Coronary artery (tissue), 2 donors: ENCODE results near the gene IGF2BP3.
A peak's percentile ranks its signal among the peaks of the same experiment; 100 is the strongest.

Experiments
- DNase-seq: peaks from one replicate; pipeline ENCODE4 v3.0.0-alpha.2; 2017; ENCODE audit warnings: low spot score
- H3K27ac ChIP-seq, 2 donors: fragments of 200-600 bp; sonication (generic); one replicate each; pipeline ENCODE4 v1.5.1; 2016 to 2019
- H3K4me3 ChIP-seq: fragments of 200-600 bp; sonication (generic); 2 replicates; pipeline ENCODE4 v1.5.1; 2016; ENCODE audit warnings: mild to moderate bottlenecking, moderate library complexity
- CTCF ChIP-seq: fragments of 200-600 bp; sonication (generic); IDR thresholded peaks from one replicate; pipeline ENCODE4 v1.5.1; 2019; ENCODE audit warnings: antibody characterized with exemption

Gene IGF2BP3

GRCh38 chr7:23474829-23475575 is 4.7 kb upstream of the IGF2BP3 start:
- H3K27ac ChIP-seq: no peak overlapping the region
- H3K4me3 ChIP-seq: no peak overlapping the region
- no peak for DNase-seq

GRCh38 chr7:23474094-23474828 is 4.0 kb upstream of the IGF2BP3 start:
- TF ChIP-seq CTCF: no peak
- Histone ChIP-seq H3K27ac (no peak overlapping the region), H3K4me3 (peak overlapping the region; percentile 64)
- DNase-seq: no peak

More at GRCh38 chr7:23474829-23475575, 4.7 kb upstream of the IGF2BP3 start:
- no peak for TF ChIP-seq CTCF

DNA sequence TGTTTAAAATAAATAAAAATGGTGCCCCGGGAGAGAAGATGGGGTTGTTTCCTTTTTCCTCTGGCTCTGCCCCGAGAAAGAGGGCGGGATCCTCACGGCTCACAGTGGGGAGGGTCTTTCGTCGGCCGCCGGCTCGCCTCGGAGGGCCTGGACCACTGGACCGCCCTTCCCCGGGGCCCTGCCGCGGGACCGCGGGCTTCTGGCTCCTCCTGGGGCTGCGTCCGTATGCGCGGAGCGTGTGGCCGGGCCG is 3.5 kb upstream of the IGF2BP3 start:
- DNase-seq: no peak
- TF ChIP-seq CTCF: no peak
- Histone ChIP-seq H3K4me3 (peak overlapping the region; percentile 64), H3K27ac (no peak overlapping the region)

GRCh38 chr7:23472956-23473843 is 2.9 kb upstream of the IGF2BP3 start:
- no peak for DNase-seq
- no peak for TF ChIP-seq CTCF
- Histone ChIP-seq H3K4me3 (no peak overlapping the region), H3K27ac (no peak overlapping the region)

GRCh38 chr7:23472556-23472955 is 2.3 kb upstream of the IGF2BP3 start:
- Histone ChIP-seq H3K27ac (no peak overlapping the region), H3K4me3 (no peak overlapping the region)
- no peak for DNase-seq
- no peak for TF ChIP-seq CTCF

DNA sequence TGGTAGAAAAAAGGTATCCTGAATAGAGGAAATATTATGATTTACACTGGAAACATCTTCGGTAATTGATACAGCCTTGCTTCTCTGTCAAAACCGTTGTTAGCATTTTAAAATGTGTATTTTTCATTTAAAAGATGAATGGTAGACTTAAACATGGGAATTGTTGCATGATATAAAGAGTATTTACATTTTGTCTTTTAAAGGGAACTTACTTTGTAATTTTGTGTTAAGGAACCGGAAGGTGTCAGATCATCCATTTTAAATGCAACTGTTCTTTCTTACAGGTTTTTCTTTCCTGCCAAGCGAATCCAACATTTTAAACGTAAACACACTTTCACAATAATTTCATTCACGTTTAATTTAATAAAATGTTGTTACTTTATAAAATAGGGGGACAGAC is 1.8 kb upstream of the IGF2BP3 start:
- TF ChIP-seq CTCF: no peak
- H3K27ac ChIP-seq: no peak overlapping the region
- no peak overlapping the region for H3K4me3 ChIP-seq
- no peak for DNase-seq
